Suprapubic skin (tissue), 3 donors: ENCODE measurements around the gene WDPCP.

Source experiments
- POLR2AphosphoS5 ChIP-seq, 3 donors: sonication (generic); formaldehyde crosslinking; IDR thresholded peaks; one replicate each; pipeline ENCODE4 v1.6.1; 2017; ENCODE audit warnings: antibody characterized with exemption in 3 of 3
- TF ChIP-seq, protein P1 (sequence below), 2 donors: fragments of 200-600 bp in 1 of 2; fragments of 450-650 bp in 1 of 2; sonication (generic) in 1 of 2; IDR thresholded peaks; one replicate each; pipeline ENCODE4 v1.5.1; 2016 to 2019; ENCODE audit warnings: antibody characterized with exemption in 2 of 2, mild to moderate bottlenecking in 1 of 2, moderate library complexity in 1 of 2

DNA sequence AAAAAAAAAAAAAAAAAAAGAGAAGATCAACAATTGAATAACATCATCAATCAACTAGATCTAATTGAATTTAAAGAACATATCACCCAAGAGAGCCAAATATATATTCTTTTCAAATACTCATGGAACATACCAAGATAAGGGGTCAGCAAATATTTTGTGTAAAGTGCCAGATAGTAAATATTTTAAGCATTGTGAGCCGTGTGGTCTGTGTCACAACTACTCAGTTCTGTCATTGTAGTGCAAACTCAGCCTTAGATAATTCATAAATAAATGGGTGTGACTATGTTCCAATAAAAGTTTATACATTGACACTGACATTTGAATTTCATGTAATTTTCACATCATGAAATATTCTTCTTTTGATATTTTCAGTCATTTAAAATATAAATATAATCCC lies 491.8 kb downstream of the WDPCP start:
- TF ChIP-seq, protein P1, sequence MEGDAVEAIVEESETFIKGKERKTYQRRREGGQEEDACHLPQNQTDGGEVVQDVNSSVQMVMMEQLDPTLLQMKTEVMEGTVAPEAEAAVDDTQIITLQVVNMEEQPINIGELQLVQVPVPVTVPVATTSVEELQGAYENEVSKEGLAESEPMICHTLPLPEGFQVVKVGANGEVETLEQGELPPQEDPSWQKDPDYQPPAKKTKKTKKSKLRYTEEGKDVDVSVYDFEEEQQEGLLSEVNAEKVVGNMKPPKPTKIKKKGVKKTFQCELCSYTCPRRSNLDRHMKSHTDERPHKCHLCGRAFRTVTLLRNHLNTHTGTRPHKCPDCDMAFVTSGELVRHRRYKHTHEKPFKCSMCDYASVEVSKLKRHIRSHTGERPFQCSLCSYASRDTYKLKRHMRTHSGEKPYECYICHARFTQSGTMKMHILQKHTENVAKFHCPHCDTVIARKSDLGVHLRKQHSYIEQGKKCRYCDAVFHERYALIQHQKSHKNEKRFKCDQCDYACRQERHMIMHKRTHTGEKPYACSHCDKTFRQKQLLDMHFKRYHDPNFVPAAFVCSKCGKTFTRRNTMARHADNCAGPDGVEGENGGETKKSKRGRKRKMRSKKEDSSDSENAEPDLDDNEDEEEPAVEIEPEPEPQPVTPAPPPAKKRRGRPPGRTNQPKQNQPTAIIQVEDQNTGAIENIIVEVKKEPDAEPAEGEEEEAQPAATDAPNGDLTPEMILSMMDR (IDR thresholded peaks at IDR 0.05) = no peak
- no peak for TF ChIP-seq POLR2AphosphoS5 (IDR thresholded peaks at IDR 0.05)
